Stimulated activated CD8-positive, alpha-beta memory T cell treated with anti-CD3 and anti-CD28 coated beads, Interleukin-15, amount 100 ng/mL, for 4 hours (primary cell): ENCODE data around the gene GADD45GIP1.
"Not testable (repeated sequence)": the region's sequence is repeated elsewhere in the genome, so short reads cannot be mapped to it uniquely, and the experiment has no call there.

Experiments
- DNase-seq, 2 donors: peaks; one replicate each; pipeline ENCODE4 v3.0.0-alpha.2; 2020; ENCODE audit warnings: low read depth in 2 of 2

The GADD45GIP1 gene

DNA sequence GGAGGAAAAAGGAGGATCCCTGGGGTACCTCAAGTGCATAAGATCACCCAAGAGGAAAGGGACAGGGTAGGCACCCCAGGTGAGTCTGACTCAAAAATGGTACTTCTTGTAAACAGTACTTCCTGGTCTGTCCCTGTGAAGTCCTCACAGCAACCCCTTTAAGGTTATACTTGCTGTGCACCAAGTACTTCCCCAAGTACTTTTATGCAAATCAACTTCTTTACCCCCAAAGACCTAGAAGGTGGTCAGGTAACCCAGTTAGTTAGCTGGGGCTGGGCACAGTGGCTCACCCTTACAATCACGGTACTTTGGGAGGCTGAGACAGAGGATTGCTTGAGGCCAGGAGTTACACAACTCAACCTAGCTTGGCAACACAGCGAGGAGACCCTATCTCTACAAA is 16.1 kb downstream of the GADD45GIP1 start:
- no peak for DNase-seq

DNA sequence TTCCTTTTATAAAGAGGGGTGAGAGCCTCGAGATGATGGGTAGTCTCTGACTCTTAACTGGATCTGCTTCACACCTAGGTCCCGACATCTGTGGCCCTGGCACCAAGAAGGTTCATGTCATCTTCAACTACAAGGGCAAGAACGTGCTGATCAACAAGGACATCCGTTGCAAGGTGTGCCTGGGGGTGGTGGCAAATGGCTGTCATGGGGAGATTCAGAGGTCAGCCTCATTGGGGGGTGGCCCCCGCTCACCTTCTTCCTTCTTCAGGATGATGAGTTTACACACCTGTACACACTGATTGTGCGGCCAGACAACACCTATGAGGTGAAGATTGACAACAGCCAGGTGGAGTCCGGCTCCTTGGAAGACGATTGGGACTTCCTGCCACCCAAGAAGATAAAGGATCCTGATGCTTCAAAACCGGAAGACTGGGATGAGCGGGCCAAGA is 17.0 kb downstream of the GADD45GIP1 start:
- no peak for DNase-seq

DNA sequence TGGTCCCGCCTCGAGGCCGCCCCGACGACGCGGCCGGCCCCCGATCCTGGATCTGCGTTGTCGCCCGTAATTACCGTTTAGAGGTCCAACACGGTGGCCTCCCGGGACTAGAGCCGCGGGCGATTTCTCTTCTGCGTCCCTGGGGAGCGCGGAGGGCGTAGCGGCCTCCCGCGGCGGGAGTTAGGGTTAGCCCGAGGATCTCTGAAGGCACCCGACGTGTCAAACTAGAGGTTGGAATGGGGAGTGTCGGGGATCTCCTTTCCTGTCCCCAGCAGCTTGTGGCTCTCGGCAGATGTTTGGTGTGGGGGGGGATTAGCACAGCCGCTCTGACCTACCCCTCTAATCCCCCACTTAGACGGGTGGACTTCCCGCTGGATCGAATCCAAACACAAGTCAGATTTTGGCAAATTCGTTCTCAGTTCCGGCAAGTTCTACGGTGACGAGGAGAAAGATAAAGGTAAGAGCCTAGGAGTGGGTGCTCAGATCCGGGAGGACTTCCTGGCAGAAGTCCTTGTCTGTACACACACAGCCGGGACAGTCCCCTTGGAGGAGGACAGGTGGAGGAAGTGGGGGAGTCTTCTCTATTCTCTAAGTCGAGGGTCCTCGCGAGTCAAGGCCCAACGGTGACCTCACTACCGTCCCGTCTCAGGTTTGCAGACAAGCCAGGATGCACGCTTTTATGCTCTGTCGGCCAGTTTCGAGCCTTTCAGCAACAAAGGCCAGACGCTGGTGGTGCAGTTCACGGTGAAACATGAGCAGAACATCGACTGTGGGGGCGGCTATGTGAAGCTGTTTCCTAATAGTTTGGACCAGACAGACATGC is 18.0 kb downstream of the GADD45GIP1 start:
- DNase-seq: no peak

DNA sequence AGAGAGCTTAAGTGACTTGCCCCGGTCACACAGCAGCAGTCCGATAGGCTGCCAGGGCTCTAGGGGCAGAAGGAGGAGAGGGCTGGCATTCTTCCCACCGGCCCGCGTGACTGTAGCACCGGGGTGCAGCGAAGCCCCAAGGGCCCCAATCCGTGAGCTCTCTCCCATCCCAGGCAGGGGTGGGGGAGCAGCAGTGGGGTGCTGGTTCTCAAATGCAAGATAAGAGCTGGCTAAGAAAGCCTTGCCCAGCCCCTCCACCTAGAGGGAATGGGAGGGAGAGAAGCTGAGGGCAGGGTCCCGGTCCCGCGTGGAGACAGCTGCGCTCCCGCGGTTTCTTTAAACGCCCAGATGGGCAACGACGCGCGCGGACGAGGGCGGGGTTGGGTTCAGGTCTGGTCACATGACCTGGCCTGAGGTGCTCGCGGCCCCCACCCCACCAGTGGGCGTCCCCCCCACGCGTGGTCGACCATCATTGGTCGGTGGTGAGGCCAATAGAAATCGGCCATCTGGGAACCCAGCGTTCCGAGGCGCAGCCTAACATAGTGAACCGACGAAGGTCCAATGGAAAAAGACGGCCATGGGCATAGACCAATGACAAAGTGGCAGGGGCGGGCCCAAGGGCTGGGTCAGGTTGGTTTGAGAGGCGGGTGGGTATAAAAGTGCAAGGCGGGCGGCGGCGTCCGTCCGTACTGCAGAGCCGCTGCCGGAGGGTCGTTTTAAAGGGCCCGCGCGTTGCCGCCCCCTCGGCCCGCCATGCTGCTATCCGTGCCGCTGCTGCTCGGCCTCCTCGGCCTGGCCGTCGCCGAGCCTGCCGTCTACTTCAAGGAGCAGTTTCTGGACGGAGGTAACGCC is 18.9 kb downstream of the GADD45GIP1 start, which contains the start of gene CALR:
TSS of gene CALR (plus strand) at position 683 of the 852 bp plus-strand sequence. CDS start at position 754, 71 bp downstream.
- DNase-seq: peak; percentile 98 to 99

DNA sequence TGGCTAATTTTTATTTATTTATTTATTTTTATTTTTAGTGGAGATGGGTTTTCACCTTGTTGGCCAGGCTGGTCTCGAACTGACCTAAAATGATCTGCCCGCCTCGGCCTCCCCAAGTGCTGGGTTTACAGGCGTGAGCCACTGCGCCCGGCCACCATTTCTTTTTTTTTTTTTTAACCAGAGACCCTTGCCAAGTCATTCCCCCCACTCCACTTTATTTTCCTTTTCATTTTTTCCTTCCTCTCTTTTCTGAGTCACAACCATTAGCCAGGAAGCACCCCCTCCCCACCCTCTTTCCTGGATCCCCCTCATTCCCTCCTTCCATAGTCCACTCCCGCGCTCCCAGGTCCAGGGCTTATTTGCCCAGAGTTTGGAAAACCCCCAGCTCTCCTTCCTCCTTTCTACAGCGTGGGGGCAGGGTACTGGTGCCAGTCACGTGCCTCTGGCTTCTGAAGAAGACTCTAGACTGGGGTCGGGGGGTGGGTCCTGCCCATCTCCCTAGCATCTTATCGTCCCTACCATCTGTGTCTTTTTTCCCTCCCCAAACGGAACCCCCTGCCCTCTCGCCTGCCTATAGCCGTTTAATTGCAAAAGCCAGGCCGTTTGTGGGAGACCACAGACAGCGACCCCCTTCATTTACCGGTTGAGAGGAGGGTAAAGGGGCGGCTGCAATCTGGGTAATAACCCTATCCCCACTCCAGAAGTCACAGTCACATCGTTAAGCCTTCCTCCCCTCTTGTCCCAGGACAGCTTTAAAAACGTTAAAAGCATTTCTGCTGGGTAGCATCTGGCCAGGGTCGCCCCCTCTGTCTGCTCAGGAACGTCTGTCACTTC is 19.7 kb downstream of the GADD45GIP1 start:
- no peak for DNase-seq

DNA sequence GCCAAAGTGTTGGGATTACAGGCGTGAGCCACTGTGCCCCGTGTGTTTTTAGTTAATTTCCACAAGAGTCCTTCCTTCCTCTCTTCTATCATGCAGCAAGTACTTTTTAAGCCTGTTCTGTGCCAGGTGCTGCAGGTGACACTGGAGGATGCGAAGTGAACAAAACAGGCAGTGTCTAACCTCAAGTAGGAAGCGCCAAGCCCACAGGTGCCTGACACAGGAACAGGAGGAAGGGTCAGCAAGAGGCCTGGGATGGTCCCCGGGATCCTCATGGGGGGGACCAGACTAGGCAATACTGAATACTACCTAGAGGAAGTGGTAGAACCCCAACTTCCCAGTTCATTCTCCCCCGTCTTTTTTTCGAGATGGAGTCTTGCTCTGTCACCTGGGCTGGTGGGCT is 20.4 kb downstream of the GADD45GIP1 start:
- no peak for DNase-seq

DNA sequence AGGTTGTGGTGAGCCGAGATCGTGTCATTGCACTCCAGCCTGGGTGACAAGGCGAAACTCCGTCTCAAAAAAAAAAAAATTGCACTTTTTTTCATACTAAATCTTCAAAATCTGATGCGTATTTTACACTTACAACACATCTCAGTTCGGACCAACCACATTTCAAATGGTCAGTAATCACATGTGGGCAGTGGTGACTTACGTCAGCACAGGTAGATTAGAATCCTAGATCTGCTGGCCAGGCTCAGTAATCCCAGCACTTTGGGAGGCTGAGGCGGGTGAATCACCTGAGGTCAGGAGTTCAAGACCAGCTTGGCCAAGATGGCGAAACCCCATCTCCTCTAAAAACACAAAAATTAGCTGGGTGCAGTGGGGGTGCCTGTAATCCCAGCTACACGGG is 22.0 kb downstream of the GADD45GIP1 start:
- DNase-seq: no peak

DNA sequence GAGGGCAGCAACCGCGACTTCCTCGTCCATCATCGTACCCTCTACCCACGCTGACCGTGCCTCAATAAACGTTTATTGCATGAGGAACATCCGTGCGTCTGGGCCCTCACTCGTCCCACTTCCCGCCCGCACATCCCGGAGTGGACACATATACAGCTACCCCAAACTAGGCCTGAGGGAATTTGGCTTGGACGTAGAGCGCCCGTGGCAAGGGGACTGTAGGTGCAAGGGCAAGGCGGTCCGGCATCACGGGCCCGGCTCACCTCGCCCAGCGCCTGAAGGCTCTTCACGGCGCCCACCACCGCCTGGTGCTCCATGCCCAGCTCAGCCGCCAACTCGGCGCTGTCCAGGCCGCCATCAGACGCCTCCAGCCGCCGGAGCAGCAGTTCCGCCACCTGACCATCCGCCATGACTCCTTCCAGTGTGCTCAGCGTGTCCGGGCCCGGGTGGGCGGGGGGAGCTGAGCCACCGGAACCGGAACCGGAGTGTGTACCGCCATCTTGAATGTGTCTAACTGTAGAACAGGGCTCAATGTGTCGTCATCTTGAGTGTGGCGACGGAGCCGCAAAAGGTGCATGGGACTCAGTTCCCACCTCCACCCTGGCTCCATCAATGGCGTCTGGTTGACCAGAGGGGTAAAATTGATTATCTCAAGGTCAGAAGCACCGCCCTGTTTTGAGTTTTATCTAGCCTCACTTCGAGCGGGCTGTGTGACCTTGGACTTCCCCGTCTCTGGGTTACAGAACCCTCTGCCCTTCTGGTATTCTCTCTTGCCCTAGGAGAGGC is 23.5 kb downstream of the GADD45GIP1 start, which contains the start of gene FARSA:
TSS of gene FARSA (minus strand) at position 425 of the 786 bp plus-strand sequence. CDS start at position 410, 15 bp downstream.
- DNase-seq: peak; percentile 78 to 82

DNA sequence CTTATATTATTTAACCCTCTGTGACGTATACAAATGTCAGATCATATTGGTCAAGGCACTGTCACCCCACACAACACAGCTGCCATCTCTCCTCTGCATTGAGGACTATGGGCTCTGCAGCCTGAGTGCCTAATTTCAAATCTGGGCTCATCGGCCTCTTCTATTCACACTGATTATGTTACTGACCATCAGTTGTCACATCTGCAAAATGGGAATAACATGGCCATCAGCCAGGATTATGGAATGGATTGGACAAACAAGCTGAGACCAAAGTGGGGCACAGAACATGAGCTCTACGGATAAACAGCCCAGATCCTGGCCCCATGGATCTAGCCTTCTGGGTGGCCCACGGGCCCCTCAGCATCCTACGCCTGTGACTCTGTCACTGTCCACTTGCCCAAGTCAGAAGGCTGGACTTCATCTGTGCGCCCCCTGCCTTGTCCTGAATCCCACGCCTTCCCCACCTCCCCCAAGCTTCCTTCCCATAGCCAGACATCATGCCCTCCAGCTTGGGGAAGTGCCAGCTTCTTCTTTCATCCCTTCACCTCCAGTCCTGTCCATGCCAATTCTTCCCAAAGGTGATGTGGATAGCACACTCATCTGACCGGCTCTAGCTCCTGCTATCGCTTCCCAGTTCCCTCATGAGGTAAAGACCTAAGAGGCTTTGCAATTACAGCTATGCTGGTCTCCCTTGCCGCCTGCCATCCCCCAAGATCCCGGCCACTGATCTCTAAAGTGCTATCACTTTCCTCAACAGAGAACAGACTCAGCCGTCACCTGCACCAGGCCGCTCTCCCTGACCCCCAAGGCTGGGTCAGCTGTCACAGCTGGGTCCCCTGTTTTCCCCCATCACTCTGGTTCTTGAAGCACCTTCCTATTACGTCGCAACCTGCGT is 24.4 kb downstream of the GADD45GIP1 start:
- DNase-seq: no peak

DNA sequence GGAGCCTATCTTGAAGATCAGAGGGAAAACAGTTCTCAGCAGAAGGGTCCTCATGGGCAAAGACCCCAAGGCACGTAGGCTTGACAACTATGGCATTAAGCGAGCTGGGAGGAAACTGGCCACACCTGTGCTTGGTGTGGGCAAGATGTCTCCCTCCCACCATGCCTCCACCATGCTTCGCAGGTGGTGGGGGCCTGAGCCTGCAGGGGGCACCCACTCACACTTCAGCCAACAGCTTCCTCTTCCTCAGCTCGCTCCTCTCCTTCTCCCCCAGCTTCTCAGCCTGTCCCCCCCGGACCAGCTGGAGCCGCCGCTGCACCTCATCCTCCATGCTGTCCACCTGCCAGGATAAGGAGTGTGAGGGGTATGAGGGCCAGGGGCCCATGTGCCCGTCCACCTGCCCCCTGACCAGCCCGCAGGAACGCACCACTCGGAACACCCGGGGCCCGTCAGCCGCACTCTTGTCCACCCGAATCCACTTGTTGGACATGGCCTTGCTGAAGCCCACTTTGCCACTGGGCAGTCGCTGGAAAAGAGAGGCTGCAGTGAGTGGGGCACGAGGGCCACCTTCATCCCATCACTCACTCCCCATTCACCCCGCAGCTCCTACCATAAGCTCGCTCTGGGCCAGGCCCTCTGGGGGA is 26.9 kb downstream of the GADD45GIP1 start:
- DNase-seq: no peak

DNA sequence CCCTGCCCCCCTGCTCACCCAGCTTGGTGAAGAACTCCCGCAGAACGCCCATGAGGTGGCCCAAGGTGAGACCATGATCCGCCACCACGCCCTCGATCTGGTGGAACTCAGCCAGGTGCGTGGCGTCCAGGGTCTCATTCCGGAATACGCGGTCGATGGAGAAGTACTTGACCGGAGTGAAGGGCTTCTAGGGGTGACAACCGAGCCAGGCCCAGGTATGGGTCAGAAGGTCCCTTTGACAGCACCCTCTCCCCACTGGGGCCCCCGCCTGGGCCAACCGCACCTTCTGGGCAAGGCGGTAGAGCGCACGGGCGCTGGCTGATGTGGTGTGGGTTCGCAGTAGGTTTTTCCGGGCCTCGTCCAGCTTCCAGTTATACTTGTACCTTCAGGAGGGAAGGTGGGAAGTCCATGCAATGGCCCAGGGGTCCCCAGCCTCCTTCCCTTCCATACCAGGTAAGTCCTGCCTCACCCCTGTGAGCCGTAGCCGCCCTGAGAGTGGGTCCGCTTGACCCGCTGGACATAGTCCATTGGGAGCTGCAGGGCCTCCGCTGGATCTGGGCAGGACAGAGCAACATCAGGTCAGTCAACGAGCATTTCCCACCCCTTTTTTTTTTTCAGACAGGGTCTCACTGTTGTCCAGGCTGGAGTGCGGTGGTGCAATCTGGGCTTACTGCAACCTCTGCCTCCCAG is 32.3 kb downstream of the GADD45GIP1 start:
- no peak for DNase-seq

DNA sequence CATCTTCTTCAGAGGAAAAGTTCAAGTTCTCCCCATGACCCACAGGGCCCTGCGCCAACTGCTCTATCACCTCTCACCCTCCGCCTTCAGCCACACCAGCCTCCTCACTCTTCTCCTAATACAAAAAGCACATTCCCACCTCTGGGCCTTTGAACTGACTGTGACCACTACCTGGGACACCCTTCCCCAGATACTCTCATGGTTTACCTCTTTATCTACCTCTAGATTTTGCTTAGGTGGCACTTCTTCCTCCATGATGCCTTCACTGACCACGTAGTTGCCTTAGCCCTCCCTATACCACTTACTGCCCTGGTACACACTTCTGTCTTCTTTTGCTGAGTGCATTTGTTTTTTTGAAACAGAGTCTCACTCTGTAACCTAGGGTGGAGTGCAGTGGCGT is 34.1 kb downstream of the GADD45GIP1 start:
- DNase-seq: no peak

DNA sequence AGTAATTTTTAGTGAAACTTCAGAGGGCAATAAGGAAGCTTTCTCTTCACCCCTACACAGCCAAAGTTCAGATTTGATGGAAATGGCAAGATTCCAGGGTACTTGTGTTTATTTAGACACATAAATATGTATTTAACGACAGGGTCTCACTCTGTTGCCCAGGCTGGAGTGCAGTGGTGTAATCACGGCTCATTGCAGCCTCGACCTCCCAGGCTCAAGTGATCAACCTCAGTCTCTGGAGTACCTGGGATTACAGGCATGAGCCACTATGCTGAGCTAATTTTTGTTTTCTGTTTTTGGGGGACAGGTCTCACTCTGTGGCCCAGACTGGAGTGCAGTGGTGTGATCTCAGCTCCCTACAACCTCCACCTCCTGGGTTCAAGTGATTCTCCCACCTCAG is 36.0 kb downstream of the GADD45GIP1 start:
- DNase-seq: no peak

DNA sequence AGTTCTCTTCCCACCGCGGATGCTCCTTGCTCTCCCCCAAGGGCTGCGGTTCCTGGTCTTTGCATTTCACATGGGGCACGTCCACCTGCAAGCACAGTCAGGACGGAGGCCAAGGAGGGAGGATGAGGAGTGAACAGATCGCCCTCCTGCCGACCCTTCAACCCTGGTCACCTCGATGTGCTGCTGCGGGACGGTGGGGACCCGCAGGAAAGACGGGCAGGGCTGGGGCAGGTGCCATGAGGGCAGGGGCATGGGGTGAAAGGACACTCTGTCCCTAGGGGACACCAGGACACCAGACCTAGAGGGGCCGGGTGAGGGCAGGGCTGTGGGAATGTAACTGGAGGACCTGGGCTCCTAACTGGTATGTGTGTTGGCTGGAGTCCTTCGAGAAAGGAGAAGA is 38.8 kb downstream of the GADD45GIP1 start:
- no peak for DNase-seq

DNA sequence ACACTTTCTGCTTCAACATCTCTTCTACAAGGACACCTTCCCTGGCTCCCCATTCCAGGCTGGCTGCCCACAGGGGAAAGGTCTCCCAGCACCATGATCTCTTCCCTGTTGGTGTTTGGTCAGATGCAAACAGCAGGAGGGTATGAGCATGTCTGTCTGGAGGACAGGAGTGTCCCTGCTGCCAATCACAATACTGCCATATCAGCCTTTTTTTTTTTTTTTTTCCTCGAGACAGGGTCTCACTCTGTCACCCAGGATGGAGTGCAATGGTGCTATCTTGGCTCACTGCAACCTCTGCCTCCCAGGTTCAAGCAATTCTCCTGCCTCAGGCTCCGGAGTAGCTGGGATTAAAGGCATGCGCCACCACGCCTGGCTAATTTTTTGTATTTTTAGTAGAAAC is 41.2 kb downstream of the GADD45GIP1 start:
- DNase-seq: not testable (repeated sequence)

DNA sequence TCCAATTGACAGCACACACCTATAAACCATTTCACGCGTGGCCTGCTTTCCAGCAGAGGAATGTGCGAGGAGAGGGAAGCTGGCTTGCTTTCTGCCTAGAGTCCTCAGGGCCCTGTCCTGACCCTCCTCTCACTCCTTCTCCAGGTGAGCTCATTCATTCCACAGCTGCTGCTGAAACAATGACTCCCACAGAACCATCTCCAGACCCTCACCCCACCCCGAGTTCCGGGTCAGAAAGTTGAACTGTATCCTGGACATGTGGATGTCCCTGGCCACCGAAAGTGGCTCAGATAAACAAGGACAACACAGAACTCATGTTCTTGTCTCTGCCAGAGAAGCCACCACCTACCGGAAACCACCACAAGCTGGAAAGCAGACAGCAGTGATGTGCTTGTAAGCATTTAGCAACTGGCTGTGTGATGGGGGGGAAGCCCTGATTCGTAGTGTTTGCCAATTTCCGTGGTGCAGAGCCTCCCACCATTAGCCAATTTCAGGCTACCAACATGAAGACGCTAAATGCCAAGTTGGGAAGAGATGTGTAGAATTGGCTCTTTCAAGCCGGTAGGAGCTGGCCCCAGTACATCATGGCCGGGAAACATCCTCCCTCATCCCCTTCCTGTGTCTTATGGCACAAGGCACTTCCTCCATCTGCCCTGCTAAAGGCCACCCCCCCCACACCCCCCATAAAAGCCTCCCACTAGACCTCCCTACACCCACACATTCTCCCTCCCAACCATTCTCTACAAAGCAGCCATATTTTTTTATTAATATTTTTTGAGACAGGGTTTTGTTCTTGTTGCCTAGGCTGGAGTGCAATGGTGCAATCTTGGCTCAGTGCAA is 43.0 kb downstream of the GADD45GIP1 start:
- DNase-seq: peak in 1 of 2 donors; percentile 25

DNA sequence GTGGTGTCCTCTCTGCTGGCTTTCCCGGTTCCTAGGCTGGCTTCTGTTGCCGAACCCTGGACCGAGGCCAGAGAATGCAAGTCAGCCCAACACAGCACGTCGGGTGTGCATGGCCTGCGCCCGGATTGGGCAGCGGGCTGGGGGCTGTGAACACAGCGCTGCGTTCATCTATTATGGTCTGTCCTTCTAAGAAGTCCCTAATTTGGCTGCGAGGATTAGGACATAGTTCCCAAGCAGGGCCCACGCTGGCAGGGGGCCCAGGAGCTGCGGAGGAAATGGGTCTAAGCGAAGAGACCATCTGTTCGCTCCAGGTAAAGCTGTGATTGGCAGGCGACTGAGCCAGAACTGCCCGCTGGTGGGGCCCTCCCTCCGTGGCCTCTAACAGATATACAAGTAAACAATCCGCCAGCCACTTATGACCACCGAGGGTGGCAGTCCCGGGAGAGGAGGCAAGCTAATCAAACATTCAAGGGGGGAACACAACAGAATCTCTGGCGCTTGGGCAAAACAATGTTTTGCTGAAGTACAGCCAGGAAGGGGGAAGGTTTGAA is 43.9 kb downstream of the GADD45GIP1 start:
- DNase-seq: no peak
